Endothelial cell of umbilical vein (primary cell): ENCODE data around the gene IQCH. TPM values are rescaled to one million over a fixed set of nuclear protein-coding genes. Genes with fewer than 3 reads are reported as not detected.

ENCODE experiments used
- BruUV-seq: library from RNA; stranded (reverse); fragments of 400-500 nt; replicated peaks from 2 replicates; lab custom pipeline; 2021; lab: Mats Ljungman, UMichigan
- CTCF ChIA-PET: fragments of 300-600, 350-600 bp; sonication (Branson Sonifier 250); formaldehyde crosslinking; loops from one replicate; lab custom pipeline; 2021; ENCODE audit warnings: antibody characterized with exemption, inconsistent platforms; lab: Charles Lee
- POLR2A ChIA-PET: fragments of 300-600, 350-600 bp; sonication (Branson Sonifier 250); formaldehyde crosslinking; loops from one replicate; lab custom pipeline; 2021; ENCODE audit warnings: antibody characterized with exemption, inconsistent platforms; lab: Charles Lee
- DNase-seq: peaks from one replicate; pipeline ENCODE4 v3.0.0-alpha.2; 2011; ENCODE audit warnings: low read depth, low spot score
- FAIRE-seq: peaks from 2 replicates; lab custom pipeline; 2011; peaks lifted over from hg19 to GRCh38; lab: Jason Lieb, UNC
- H2AFZ ChIP-seq: 2 replicates; pipeline ENCODE4 v1.6.0; 2012; ENCODE audit warnings: low read depth, low read length, control low read depth, inconsistent platforms
- H3K27ac ChIP-seq: 2 replicates; pipeline ENCODE4 v1.5.1; 2011; ENCODE audit warnings: low read depth, mild to moderate bottlenecking, control low read depth, low read length, moderate library complexity; ENCODE audit not compliant: insufficient read depth
- H3K27me3 ChIP-seq, 2 experiments: 2 replicates each; pipeline versions ENCODE4 v1.6.0 to v1.6.1; 2011; ENCODE audit warnings: low read length in 2 of 2, mixed read lengths in 1 of 2; ENCODE audit not compliant: control insufficient read depth in 2 of 2, insufficient read depth in 2 of 2
- H3K36me3 ChIP-seq, 2 experiments: 2 replicates in 1 of 2; 3 replicates in 1 of 2; pipeline ENCODE4 v1.5.1; 2011; ENCODE audit warnings: low read length in 2 of 2, mild to moderate bottlenecking in 1 of 2, moderate library complexity in 1 of 2; ENCODE audit not compliant: control insufficient read depth in 2 of 2, insufficient read depth in 2 of 2; ENCODE audit errors: extremely low read depth in 1 of 2
- H3K4me1 ChIP-seq: 3 replicates; pipeline ENCODE4 v1.5.1; 2011; ENCODE audit warnings: mild to moderate bottlenecking, low read length; ENCODE audit not compliant: control insufficient read depth, insufficient read depth; ENCODE audit errors: extremely low read depth
- H3K4me2 ChIP-seq: 2 replicates; pipeline ENCODE4 v1.6.1; 2011; ENCODE audit warnings: low read length, control low read depth, mixed read lengths; ENCODE audit not compliant: insufficient read depth
- H3K4me3 ChIP-seq, 3 experiments: fragments of 200-600 bp in 1 of 3; sonication (generic), shearing (Covaris generic) in 1 of 3; replicated peaks in 1 of 3; 2 replicates each; pipeline ENCODE4 v1.5.1; 2011 to 2016; ENCODE audit warnings: control low read depth in 3 of 3, low read length in 3 of 3, mild to moderate bottlenecking in 2 of 3, inconsistent platforms in 1 of 3, low read depth in 1 of 3, moderate library complexity in 1 of 3; ENCODE audit not compliant: insufficient read depth in 1 of 3
- H3K79me2 ChIP-seq: 2 replicates; pipeline ENCODE4 v1.6.0; 2012; ENCODE audit warnings: low read length, inconsistent platforms; ENCODE audit not compliant: control insufficient read depth, insufficient read depth
- H3K9ac ChIP-seq: replicated peaks from 2 replicates; pipeline ENCODE3; 2011; ENCODE audit warnings: low read length, control low read depth; ENCODE audit not compliant: insufficient read depth; ENCODE audit errors: extremely low read depth
- H3K9me1 ChIP-seq: replicated peaks from 3 replicates; pipeline ENCODE4 v1.6.0; 2011; ENCODE audit warnings: mild to moderate bottlenecking, low read length; ENCODE audit not compliant: control insufficient read depth, insufficient read depth; ENCODE audit errors: extremely low read depth
- H3K9me3 ChIP-seq: replicated peaks from 2 replicates; pipeline ENCODE4 v1.5.1; 2012; ENCODE audit warnings: low read length, inconsistent platforms; ENCODE audit not compliant: control insufficient read depth, insufficient read depth
- H4K20me1 ChIP-seq: replicated peaks from 2 replicates; pipeline ENCODE3; 2011; ENCODE audit warnings: mild to moderate bottlenecking, low read length; ENCODE audit not compliant: control insufficient read depth, insufficient read depth; ENCODE audit errors: extremely low read depth
- EZH2 ChIP-seq: IDR thresholded peaks from 2 replicates; pipeline ENCODE4 v1.6.1; 2012; ENCODE audit warnings: borderline replicate concordance, low read depth, mild to moderate bottlenecking, moderate library complexity, low read length, inconsistent platforms; ENCODE audit not compliant: severe bottlenecking
- FOS ChIP-seq: IDR thresholded peaks from 2 replicates; pipeline ENCODE4 v1.6.1; 2011; ENCODE audit warnings: mild to moderate bottlenecking, low read length, moderate library complexity, borderline replicate concordance; ENCODE audit not compliant: insufficient read depth
- GATA2 ChIP-seq: IDR thresholded peaks from 2 replicates; pipeline ENCODE4 v1.7.0; 2011; ENCODE audit warnings: low read depth, mild to moderate bottlenecking, moderate library complexity, mixed read lengths, low read length; ENCODE audit not compliant: insufficient read length, insufficient read depth
- JUN ChIP-seq: IDR thresholded peaks from 2 replicates; pipeline ENCODE4 v1.6.1; 2011; ENCODE audit warnings: borderline replicate concordance, low read depth; ENCODE audit not compliant: insufficient read length, insufficient read depth
- MYC ChIP-seq: IDR thresholded peaks from one replicate; pipeline ENCODE4 v1.6.1; 2011; ENCODE audit warnings: mild to moderate bottlenecking, low read depth, low read length
- POLR2A ChIP-seq: IDR thresholded peaks from 2 replicates; pipeline ENCODE4 v1.6.1; 2012; ENCODE audit warnings: low read depth, mild to moderate bottlenecking, control low read depth, low read length
- POLR2AphosphoS5 ChIP-seq: IDR thresholded peaks from 2 replicates; pipeline ENCODE4 v1.6.1; 2012; ENCODE audit warnings: low read depth, mild to moderate bottlenecking, control low read depth, low read length, moderate library complexity; ENCODE audit not compliant: insufficient read depth
- dilution Hi-C: fragments of 300-500 bp; cut with MboI; formaldehyde crosslinking; loops from one replicate; pipeline ENCODE4 v1.15.0; 2019; ENCODE audit warnings: low sequenced_read_pairs; ENCODE audit not compliant: extremely low pct_ligation_motif_present
- intact Hi-C: fragments of 100-400 bp; cut with micrococcal nuclease; formaldehyde crosslinking; loops from one replicate; pipeline ENCODE4 v1.10.0; 2022
- polyA plus RNA-seq, 4 experiments: library from polyadenylated mRNA; depleted of rRNA in 3 of 4; stranded (reverse) in 3 of 4; unstranded in 1 of 4; fragments of >200 nt; gene quantifications; 2 replicates each; pipeline versions ENCODE4 v1.2.1 to v1.2.3, GENCODE V29; 2011 to 2012; ENCODE audit warnings: missing spikeins in 1 of 4
- total RNA-seq: library from RNA; stranded (reverse); gene quantifications from 2 replicates; pipeline ENCODE4 v1.2.3, GENCODE V29; 2021
- TF ChIP-seq, protein P1 (sequence below), 2 donors: IDR thresholded peaks; 1 replicate in 1 of 2; 2 replicates in 1 of 2; pipeline ENCODE4 v1.5.1; 2011; ENCODE audit warnings: low read length in 2 of 2, mild to moderate bottlenecking in 2 of 2, moderate library complexity in 2 of 2, control low read depth in 1 of 2, inconsistent platforms in 1 of 2, low read depth in 1 of 2; ENCODE audit not compliant: insufficient read depth in 1 of 2; ENCODE audit errors: extremely low read depth in 1 of 2
- TF ChIP-seq, protein P2 (sequence below): IDR thresholded peaks from 2 replicates; pipeline ENCODE4 v1.6.1; 2011; ENCODE audit not compliant: insufficient read depth, insufficient read length

IQCH gene
- total and polyA plus RNA-seq, 2 donors (not counting 3 experiments of a cell fraction or from before 2014, with no cell fraction given) = 0.29 to 0.51 TPM

GRCh38 chr15:67304778-67305177 lies 50.2 kb downstream of the IQCH start:
- H3K9me1 ChIP-seq = no peaks in the 10 kb centered on the region
- intact Hi-C loops = loop anchor here (5.0 kb wide), 2 partner anchors 128 to 237 kb away; partner anchors contain the start of gene SMAD3

GRCh38 chr15:67305506-67305905 lies 50.9 kb downstream of the IQCH start:
- DNase-seq (no peak), FAIRE-seq (no peak)
- Histone ChIP-seq H2AFZ (no peak overlapping the region), H3K27me3 (no peaks in the 10 kb centered on the region), H3K4me1 (no peaks in the 10 kb centered on the region), H3K9ac (no peak overlapping the region), H3K9me1 (no peaks in the 10 kb centered on the region), H3K36me3 (no peaks in the 10 kb centered on the region), H3K27ac (no peak overlapping the region), H3K4me3 (no peak overlapping the region), H4K20me1 (no peaks in the 10 kb centered on the region), H3K9me3 (no peaks in the 10 kb centered on the region), H3K4me2 (no peak overlapping the region), H3K79me2 (no peaks in the 10 kb centered on the region)
- no TSS peak for BruUV-seq
- ChIA-PET POLR2A (no interaction called here), CTCF (interaction anchor here (3.6 kb wide), 1 partner anchor 359 kb away, joined by 68 read pairs; no protein-coding TSS in a partner anchor)
- dilution Hi-C loops (no loop called here), intact Hi-C loops (loop anchor here (5.0 kb wide), 1 partner anchor 127 kb away; no protein-coding TSS in a partner anchor)
- no peak for TF ChIP-seq POLR2A
- no peak for TF ChIP-seq JUN
- no peak for TF ChIP-seq EZH2
- TF ChIP-seq GATA2 = no peak
- TF ChIP-seq, protein P1, sequence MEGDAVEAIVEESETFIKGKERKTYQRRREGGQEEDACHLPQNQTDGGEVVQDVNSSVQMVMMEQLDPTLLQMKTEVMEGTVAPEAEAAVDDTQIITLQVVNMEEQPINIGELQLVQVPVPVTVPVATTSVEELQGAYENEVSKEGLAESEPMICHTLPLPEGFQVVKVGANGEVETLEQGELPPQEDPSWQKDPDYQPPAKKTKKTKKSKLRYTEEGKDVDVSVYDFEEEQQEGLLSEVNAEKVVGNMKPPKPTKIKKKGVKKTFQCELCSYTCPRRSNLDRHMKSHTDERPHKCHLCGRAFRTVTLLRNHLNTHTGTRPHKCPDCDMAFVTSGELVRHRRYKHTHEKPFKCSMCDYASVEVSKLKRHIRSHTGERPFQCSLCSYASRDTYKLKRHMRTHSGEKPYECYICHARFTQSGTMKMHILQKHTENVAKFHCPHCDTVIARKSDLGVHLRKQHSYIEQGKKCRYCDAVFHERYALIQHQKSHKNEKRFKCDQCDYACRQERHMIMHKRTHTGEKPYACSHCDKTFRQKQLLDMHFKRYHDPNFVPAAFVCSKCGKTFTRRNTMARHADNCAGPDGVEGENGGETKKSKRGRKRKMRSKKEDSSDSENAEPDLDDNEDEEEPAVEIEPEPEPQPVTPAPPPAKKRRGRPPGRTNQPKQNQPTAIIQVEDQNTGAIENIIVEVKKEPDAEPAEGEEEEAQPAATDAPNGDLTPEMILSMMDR (IDR thresholded peaks at IDR 0.05; ENCODE audit: extremely low read depth in 1 of 2, insufficient read depth in 1 of 2, low read depth in 1 of 2, low read length in 2 of 2) = no peak
- TF ChIP-seq, protein P2, sequence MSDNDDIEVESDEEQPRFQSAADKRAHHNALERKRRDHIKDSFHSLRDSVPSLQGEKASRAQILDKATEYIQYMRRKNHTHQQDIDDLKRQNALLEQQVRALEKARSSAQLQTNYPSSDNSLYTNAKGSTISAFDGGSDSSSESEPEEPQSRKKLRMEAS = no peak
- no peak for TF ChIP-seq FOS
- no peak for TF ChIP-seq MYC
- TF ChIP-seq POLR2AphosphoS5 = no peak

More at GRCh38 chr15:67304778-67305177, 50.2 kb downstream of the IQCH start:
- Histone ChIP-seq H3K79me2 (no peaks in the 10 kb centered on the region), H2AFZ (no peak overlapping the region), H4K20me1 (no peaks in the 10 kb centered on the region), H3K9ac (no peak overlapping the region), H3K4me2 (no peak overlapping the region), H3K4me3 (no peak overlapping the region), H3K27me3 (no peaks in the 10 kb centered on the region), H3K9me3 (no peaks in the 10 kb centered on the region), H3K4me1 (no peaks in the 10 kb centered on the region), H3K36me3 (no peaks in the 10 kb centered on the region), H3K27ac (no peak overlapping the region)
- FAIRE-seq (no peak), DNase-seq (no peak)
- POLR2A ChIA-PET = no interaction called here
- CTCF ChIA-PET = interaction anchor here (0.9 to 3.6 kb wide), 16 partner anchors 11 to 531 kb away, joined by 3 to 68 read pairs (median 4); no protein-coding TSS in a partner anchor
- TF ChIP-seq JUN (no peak), EZH2 (no peak)
- BruUV-seq = no TSS peak
- dilution Hi-C loops = no loop called here
